ENCODE results near the gene SORCS1. TPM values are rescaled to one million over a fixed set of nuclear protein-coding genes. Genes with fewer than 3 reads are reported as not detected.

The SORCS1 gene
- total and polyA plus RNA-seq, 2 of the 8 experiments (the other 6 are each of a cell fraction or from before 2014, with no cell fraction given) = 4.1 to 4.6 TPM

DNA sequence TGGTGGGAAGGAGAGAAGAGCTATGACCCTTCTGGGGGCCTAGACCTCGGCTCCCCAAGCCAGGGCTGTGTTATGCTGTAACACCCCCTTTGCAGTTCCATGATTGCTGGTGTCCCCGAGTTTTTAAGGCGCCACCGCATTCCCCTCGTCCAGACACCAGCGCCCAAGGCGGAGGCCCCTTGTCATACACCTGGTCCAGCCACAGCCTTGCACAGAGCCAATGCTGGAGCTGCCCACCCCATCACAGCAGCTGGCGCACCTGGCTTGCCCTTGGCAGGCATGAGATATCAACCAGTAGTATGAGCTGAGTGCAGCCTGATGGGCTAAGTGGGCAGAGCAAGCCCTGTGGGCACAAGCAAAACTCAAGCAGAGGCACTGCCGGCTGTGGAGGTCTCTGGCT is 209.4 kb downstream of the SORCS1 start:
- H3K4me1 ChIP-seq (replicated peaks in 1 of 4; ENCODE audit: control insufficient read depth in 3 of 4, insufficient read depth in 4 of 4, low read length in 3 of 4) = peaks cover 0 to 9% (median 1%) of the 10 kb centered on the region in 4 experiments; a peak in 2 of 7 replicates
- H3K27me3 ChIP-seq (replicated peaks in 1 of 4; ENCODE audit: control insufficient read depth in 3 of 4, extremely low read depth in 1 of 4, insufficient read depth in 3 of 4, low read length in 3 of 4) = no peaks in the 10 kb centered on the region
- ChIA-PET POLR2A (ENCODE audit: partially characterized antibody) (no interaction called here), CTCF (ENCODE audit: partially characterized antibody) (interaction anchor here (1.2 kb wide), 1 partner anchor 19 kb away, joined by 3 read pairs; no protein-coding TSS in a partner anchor)
- no peak for FAIRE-seq
- H2AK5ac ChIP-seq (ENCODE audit: low read depth, low read length) = peak overlapping the region; percentile 75; the same call in 1 of the 2 replicates
- no peaks in the 10 kb centered on the region for H3K79me1 ChIP-seq (ENCODE audit: low read depth, low read length)
- no peak overlapping the region for H3K27ac ChIP-seq (ENCODE audit: low read depth, low read length)
- H4K91ac ChIP-seq (replicated peaks; ENCODE audit: insufficient read length, low read length) = no peak overlapping the region
- H2AFZ ChIP-seq (ENCODE audit: low read length) = no peak overlapping the region
- 100% methylated on average over 8 of the region's 9 CpGs; no CpG with 5 or more reads in 1 of the 2 experiments for WGBS, 2 experiments (ENCODE audit: extremely low coverage in 1 of 2, insufficient coverage in 1 of 2, insufficient read length in 1 of 2, insufficient replicate concordance in 2 of 2, low coverage in 1 of 2, low lambda C conversion rate in 2 of 2, missing lambda C conversion rate in 1 of 2)
- no peak overlapping the region for H2BK12ac ChIP-seq (ENCODE audit: low read depth, low read length)
- no peak for DNase-seq (ENCODE audit: low read depth in 1 of 2, low spot score in 2 of 2)
- no peak overlapping the region for H3K4me2 ChIP-seq (ENCODE audit: insufficient read depth in 1 of 2, low read depth in 2 of 2, low read length in 2 of 2)
- 0 out of 4 replicates have a peak, but pooled peaks cover 0 to 3% of the 10 kb centered on the region in 2 experiments for H3K9me3 ChIP-seq (ENCODE audit: insufficient read depth in 2 of 2, low read depth in 1 of 2, low read length in 1 of 2)
- H3K4ac ChIP-seq (replicated peaks; ENCODE audit: insufficient read length, low read depth, low read length) = no peak overlapping the region
- H2BK20ac ChIP-seq (ENCODE audit: low read length) = no peak overlapping the region
- H3K18ac ChIP-seq (ENCODE audit: extremely low read depth, low read length) = no peak overlapping the region
- H3K79me2 ChIP-seq (ENCODE audit: control insufficient read depth in 1 of 2, insufficient read depth in 2 of 2, low read length in 2 of 2) = no peaks in the 10 kb centered on the region
- no peaks in the 10 kb centered on the region for H3K36me3 ChIP-seq (ENCODE audit: control insufficient read depth in 2 of 4, insufficient read depth in 4 of 4, low read length in 3 of 4)
- H4K20me1 ChIP-seq (replicated peaks in 1 of 2; ENCODE audit: control insufficient read depth in 1 of 2, insufficient read depth in 2 of 2, low read length in 2 of 2) = no peaks in the 10 kb centered on the region
- no peak overlapping the region for H3K9ac ChIP-seq (replicated peaks in 1 of 4; ENCODE audit: extremely low read depth in 1 of 4, low read depth in 3 of 4, low read length in 3 of 4)
- no peak overlapping the region for H4K5ac ChIP-seq (ENCODE audit: insufficient read length, low read depth, low read length)
- no peak overlapping the region for H3K56ac ChIP-seq (replicated peaks; ENCODE audit: insufficient read length, low read depth, low read length)
- peak overlapping the region; percentile 88; the same call in 1 of the 2 replicates for H4K8ac ChIP-seq (ENCODE audit: extremely low read depth, insufficient read depth, low read length)
- no peak overlapping the region for H2BK15ac ChIP-seq (ENCODE audit: low read length)
- no peak overlapping the region for H2BK5ac ChIP-seq (ENCODE audit: low read depth, low read length)
- H3K14ac ChIP-seq (ENCODE audit: insufficient read length) = no peak overlapping the region
- no peak overlapping the region for H3K23ac ChIP-seq (ENCODE audit: insufficient read length)
- no peaks in the 10 kb centered on the region; the same call in 1 of the 2 replicates for H3K23me2 ChIP-seq (ENCODE audit: low read depth, low read length)
- H2BK120ac ChIP-seq (replicated peaks; ENCODE audit: low read depth, low read length) = no peak overlapping the region
- H3K4me3 ChIP-seq (ENCODE audit: extremely low read depth in 1 of 4, insufficient read depth in 2 of 4, low read depth in 3 of 4, low read length in 4 of 4) = no peak overlapping the region
- TF ChIP-seq, protein P1, sequence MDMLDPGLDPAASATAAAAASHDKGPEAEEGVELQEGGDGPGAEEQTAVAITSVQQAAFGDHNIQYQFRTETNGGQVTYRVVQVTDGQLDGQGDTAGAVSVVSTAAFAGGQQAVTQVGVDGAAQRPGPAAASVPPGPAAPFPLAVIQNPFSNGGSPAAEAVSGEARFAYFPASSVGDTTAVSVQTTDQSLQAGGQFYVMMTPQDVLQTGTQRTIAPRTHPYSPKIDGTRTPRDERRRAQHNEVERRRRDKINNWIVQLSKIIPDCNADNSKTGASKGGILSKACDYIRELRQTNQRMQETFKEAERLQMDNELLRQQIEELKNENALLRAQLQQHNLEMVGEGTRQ (IDR thresholded peaks at IDR 0.05; ENCODE audit: low read length) = no peak
- TF ChIP-seq SP2 (IDR thresholded peaks at IDR 0.05; ENCODE audit: low read length) = no peak
- TF ChIP-seq KDM5A (IDR thresholded peaks at IDR 0.05; ENCODE audit: low read length) = no peak
- TF ChIP-seq SP1 (IDR thresholded peaks at IDR 0.05; ENCODE audit: low read depth, low read length) = no peak
- no peak for TF ChIP-seq CEBPB (IDR thresholded peaks at IDR 0.05; ENCODE audit: low read depth, low read length)
- no peak for TF ChIP-seq GABPA (IDR thresholded peaks at IDR 0.05; ENCODE audit: borderline replicate concordance, insufficient read depth, low read length)
- TF ChIP-seq, protein P2, sequence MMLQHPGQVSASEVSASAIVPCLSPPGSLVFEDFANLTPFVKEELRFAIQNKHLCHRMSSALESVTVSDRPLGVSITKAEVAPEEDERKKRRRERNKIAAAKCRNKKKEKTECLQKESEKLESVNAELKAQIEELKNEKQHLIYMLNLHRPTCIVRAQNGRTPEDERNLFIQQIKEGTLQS (IDR thresholded peaks at IDR 0.05; ENCODE audit: insufficient read depth, low read depth, low read length) = no peak
- no peak for TF ChIP-seq BACH1 (IDR thresholded peaks at IDR 0.05; ENCODE audit: low read length)
- TF ChIP-seq CBX5 (IDR thresholded peaks at IDR 0.05; ENCODE audit: low read depth, low read length) = no peak
- TF ChIP-seq HDAC2 (IDR thresholded peaks at IDR 0.05; ENCODE audit: borderline replicate concordance in 1 of 2, low read depth in 2 of 2, low read length in 2 of 2) = no peak
- no peak for TF ChIP-seq TAF1 (IDR thresholded peaks at IDR 0.05; ENCODE audit: low read depth, low read length)
- TF ChIP-seq CBX8 (IDR thresholded peaks at IDR 0.05; ENCODE audit: borderline replicate concordance, low read depth, low read length) = no peak
